Testis (tissue), 3 donors: ENCODE measurements around the gene KCNK7. TPM values are rescaled to one million over a fixed set of nuclear protein-coding genes. Genes with fewer than 3 reads are reported as not detected.

ENCODE experiments used
- DNase-seq: peaks from one replicate; pipeline ENCODE4 v3.0.0-alpha.2; 2019
- H3K27ac ChIP-seq, 2 donors: fragments of 200-600 bp; sonication (generic); one replicate each; pipeline ENCODE4 v1.5.1; 2019
- H3K27me3 ChIP-seq: fragments of 200-600 bp; sonication (generic); one replicate; pipeline ENCODE4 v1.5.1; 2019
- H3K36me3 ChIP-seq: fragments of 200-600 bp; sonication (generic); one replicate; pipeline ENCODE4 v1.5.1; 2017; ENCODE audit warnings: low read depth; ENCODE audit errors: missing control alignments
- H3K4me1 ChIP-seq: fragments of 200-600 bp; sonication (generic); one replicate; pipeline ENCODE4 v1.5.1; 2019
- H3K4me3 ChIP-seq, 2 donors: fragments of 200-600 bp; sonication (generic); one replicate each; pipeline ENCODE4 v1.5.1; 2017 to 2019
- H3K9me3 ChIP-seq: fragments of 200-600 bp; sonication (generic); one replicate; pipeline ENCODE4 v1.5.1; 2017
- POLR2A ChIP-seq: fragments of 450-650 bp; IDR thresholded peaks from one replicate; pipeline ENCODE4 v1.6.1; 2017; ENCODE audit warnings: antibody characterized with exemption, mild to moderate bottlenecking, moderate library complexity
- WGBS, 2 donors: methylation state at CpG; one replicate each; pipeline ENCODE4 v1.1.5; 2018; 5-methylcytosine and 5-hydroxymethylcytosine counted together
- intact Hi-C: fragments of 100-400 bp; cut with DNase I; formaldehyde crosslinking; loops from one replicate; pipeline ENCODE4 v1.15.1; 2023; ENCODE audit warnings: low total_unique reads
- polyA plus RNA-seq: library from polyadenylated mRNA; stranded (reverse); fragments of 350-450 nt; fragmentation: Illumina TruSeq; extraction: RNeasy Lipid Tissue Mini Kit (QIAGEN cat#74804); gene quantifications from one replicate; pipeline ENCODE4 v1.2.3, GENCODE V29; 2014; ENCODE audit warnings: low read depth, low replicate concordance; ENCODE audit not compliant: insufficient read depth
- total RNA-seq, 2 donors: library from RNA; depleted of rRNA; stranded (reverse); fragments of >200 nt; gene quantifications; one replicate each; pipeline ENCODE4 v1.2.3, GENCODE V29; 2016
- TF ChIP-seq, protein P1 (sequence below), 3 experiments: fragments of 450-650 bp in 2 of 3; fragments of 200-600 bp in 1 of 3; sonication (generic) in 1 of 3; IDR thresholded peaks; one replicate each; pipeline ENCODE4 v1.5.1; 2016 to 2019; ENCODE audit warnings: antibody characterized with exemption in 3 of 3, mild to moderate bottlenecking in 2 of 3, moderate library complexity in 1 of 3

Gene KCNK7
- total and polyA plus RNA-seq, 3 donors from 2014 or later = 0.26 to 2.5 (median 0.99) TPM

DNA sequence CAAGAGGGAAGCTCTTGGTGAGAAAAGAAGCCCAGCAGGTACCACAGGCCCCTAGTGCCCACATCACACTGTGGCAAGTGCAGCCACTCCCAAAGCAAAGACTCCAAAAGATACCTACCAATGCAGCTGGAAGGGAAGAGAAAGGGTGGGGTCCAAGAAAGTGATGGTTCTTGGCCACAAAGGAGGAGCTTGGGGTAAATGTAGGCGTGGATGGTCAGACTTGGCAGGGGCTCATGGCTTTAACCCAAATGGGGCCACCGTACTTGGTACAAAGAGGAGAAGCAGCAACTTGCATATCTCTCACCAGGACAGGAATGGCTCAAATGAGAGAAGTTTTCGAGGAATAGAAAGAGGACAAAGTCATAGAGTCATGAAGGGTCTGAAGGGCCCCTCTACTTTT lies 13.6 kb upstream of the KCNK7 start:
- H3K27me3 ChIP-seq = no peaks in the 10 kb centered on the region
- H3K4me1 ChIP-seq = peaks cover 52% of the 10 kb centered on the region
- 45 to 57% methylated on average over 3 of the region's 3 CpGs for WGBS, 2 donors
- no peaks in the 10 kb centered on the region for H3K36me3 ChIP-seq
- no peak for DNase-seq
- no peaks in the 10 kb centered on the region for H3K9me3 ChIP-seq
- H3K4me3 ChIP-seq = no peak overlapping the region
- no peak overlapping the region for H3K27ac ChIP-seq
- intact Hi-C loops = no loop called here
- TF ChIP-seq, protein P1, sequence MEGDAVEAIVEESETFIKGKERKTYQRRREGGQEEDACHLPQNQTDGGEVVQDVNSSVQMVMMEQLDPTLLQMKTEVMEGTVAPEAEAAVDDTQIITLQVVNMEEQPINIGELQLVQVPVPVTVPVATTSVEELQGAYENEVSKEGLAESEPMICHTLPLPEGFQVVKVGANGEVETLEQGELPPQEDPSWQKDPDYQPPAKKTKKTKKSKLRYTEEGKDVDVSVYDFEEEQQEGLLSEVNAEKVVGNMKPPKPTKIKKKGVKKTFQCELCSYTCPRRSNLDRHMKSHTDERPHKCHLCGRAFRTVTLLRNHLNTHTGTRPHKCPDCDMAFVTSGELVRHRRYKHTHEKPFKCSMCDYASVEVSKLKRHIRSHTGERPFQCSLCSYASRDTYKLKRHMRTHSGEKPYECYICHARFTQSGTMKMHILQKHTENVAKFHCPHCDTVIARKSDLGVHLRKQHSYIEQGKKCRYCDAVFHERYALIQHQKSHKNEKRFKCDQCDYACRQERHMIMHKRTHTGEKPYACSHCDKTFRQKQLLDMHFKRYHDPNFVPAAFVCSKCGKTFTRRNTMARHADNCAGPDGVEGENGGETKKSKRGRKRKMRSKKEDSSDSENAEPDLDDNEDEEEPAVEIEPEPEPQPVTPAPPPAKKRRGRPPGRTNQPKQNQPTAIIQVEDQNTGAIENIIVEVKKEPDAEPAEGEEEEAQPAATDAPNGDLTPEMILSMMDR (IDR thresholded peaks at IDR 0.05) = no peak
- no peak for TF ChIP-seq POLR2A

DNA sequence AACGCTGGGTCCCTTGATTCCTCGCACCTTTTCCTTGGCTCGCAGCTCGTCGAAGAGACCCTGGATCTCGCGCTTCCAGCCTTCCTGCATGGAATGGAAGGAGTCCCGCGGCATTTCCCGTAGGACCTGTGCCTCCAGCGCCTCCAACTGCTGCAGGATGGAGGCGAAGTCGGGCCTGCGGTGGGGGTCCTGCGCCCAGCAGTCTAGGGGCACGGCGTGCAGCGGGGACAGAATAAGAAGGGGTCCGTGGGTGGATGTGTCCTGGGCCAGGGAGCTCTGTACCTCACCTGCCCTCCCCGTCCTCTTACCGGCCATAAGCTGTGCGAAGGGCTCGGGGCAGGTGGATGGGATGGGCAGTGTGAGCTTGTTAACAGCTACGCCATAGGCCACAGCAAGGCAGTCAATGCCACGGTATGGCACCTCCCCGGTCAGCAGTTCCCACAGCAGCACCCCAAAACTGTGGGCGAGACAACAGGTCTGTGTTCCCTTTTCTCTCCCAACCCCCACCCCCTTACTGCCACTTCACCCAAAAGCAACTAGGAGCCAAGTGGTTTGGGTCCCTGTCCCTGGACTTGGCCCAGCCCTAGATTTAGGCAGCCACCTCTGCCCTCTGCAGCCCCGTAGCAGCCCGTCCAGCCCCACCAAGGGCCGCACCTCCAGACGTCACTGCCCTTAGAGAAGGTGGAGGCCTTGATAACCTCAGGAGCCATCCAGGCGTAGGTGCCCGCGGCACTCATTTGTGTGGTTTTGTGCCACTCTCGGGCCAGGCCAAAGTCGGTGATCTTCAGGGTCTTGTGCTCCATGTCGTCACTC lies 12.2 kb upstream of the KCNK7 start:
- H3K4me3 ChIP-seq = peak overlapping the region; percentile 46 to 47
- intact Hi-C loops = no loop called here
- DNase-seq = no peak
- H3K4me1 ChIP-seq = peaks cover 44% of the 10 kb centered on the region
- no peak for TF ChIP-seq POLR2A
- TF ChIP-seq, protein P1 (IDR thresholded peaks at IDR 0.05) = no peak
- no peaks in the 10 kb centered on the region for H3K9me3 ChIP-seq
- no peak overlapping the region for H3K27ac ChIP-seq
- WGBS, 2 donors = 68 to 75% methylated on average over 21 to 31 of the region's 37 CpGs
- no peaks in the 10 kb centered on the region for H3K27me3 ChIP-seq
- H3K36me3 ChIP-seq = no peaks in the 10 kb centered on the region

DNA sequence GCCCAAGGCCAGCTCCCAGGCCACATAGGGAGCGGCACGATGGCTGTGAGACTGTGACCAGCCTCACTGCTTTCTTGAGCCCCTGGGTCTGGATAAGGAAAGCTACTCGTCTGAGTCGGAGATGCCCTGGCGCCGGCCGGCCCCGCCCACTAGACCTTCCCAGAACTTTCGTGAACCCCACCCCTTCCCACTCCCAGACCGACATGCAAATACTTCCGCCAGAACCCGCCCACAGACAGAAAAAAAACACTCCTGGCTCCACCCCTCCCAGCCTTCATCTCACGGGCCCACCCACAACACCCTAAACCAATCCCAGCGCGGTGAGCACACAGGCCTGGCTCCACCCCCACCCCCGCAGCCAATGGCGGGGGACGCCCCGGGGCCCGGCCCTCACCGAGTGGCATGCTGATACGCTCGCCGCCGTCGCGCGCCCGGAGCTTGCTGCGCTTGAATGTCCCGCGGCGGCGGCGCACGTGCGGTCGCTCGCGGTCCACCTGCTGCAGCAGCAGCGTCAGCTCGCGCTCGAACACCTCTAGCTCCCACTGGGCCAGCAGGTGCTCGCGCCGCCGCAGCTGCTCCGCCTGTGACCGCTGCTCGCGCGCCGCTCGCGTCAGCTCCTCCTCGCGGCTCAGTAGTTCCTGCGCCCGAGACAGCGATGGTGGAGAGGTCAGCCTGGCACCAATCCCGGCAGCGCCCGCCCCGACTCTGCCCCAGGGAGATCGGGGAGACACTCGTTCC lies 11.4 kb upstream of the KCNK7 start:
- Histone ChIP-seq H3K36me3 (no peaks in the 10 kb centered on the region), H3K27ac (peak overlapping the region; percentile 69 to 75), H3K4me3 (peak overlapping the region; percentile 46 to 47), H3K4me1 (peaks cover 36% of the 10 kb centered on the region), H3K9me3 (no peaks in the 10 kb centered on the region), H3K27me3 (no peaks in the 10 kb centered on the region)
- TF ChIP-seq, protein P1 (IDR thresholded peaks at IDR 0.05) = no peak
- TF ChIP-seq POLR2A = no peak
- intact Hi-C loops = no loop called here
- DNase-seq = peak; percentile 94
- WGBS, 2 donors = 33 to 41% methylated on average over 59 to 60 of the region's 67 CpGs

DNA sequence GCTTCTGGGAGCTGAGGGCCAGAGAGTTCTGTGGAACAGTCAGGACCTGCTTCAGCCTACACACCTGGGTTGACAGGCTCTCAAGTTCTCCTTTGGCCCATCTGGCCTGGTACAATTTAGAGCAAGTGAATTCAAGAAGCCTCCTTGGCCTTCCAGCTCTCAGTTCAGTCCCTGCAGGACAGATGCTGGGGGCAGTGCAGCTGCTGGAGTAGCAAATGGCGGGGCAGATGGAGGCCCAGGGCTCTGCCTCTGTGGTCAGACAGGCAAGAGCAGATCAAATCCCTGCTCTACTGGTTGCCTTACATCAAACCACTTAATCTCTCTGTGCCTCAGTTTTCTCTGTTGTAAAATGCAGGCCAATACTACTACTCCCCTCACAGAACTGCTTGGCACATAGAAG lies 8.7 kb upstream of the KCNK7 start:
- no peaks in the 10 kb centered on the region for H3K36me3 ChIP-seq
- no peaks in the 10 kb centered on the region for H3K9me3 ChIP-seq
- TF ChIP-seq POLR2A = no peak
- TF ChIP-seq, protein P1 (IDR thresholded peaks at IDR 0.05) = no peak
- no peaks in the 10 kb centered on the region for H3K27me3 ChIP-seq
- 76% methylated on average over 1 of the region's 1 CpG; no CpG with 5 or more reads in 1 of the 2 donors for WGBS, 2 donors
- no peak for DNase-seq
- H3K4me1 ChIP-seq = peaks cover 13% of the 10 kb centered on the region
- H3K4me3 ChIP-seq = no peak overlapping the region
- H3K27ac ChIP-seq = no peak overlapping the region
- intact Hi-C loops = no loop called here
